NCI-H128 (cell line): ENCODE measurements around the gene PLA2G3.
"Not testable (repeated sequence)": the region's sequence is repeated elsewhere in the genome, so short reads cannot be mapped to it uniquely, and the experiment has no call there.

ENCODE experiments used
- DNase-seq: peaks from one replicate; lab custom pipeline; 2025; ENCODE audit not compliant: unreplicated experiment; lab: John Stamatoyannopoulos, UW

PLA2G3 gene

GRCh38 chr22:31100762-31101525 lies 39.4 kb downstream of the PLA2G3 start:
- no peak for DNase-seq

- no peak for DNase-seq
These were observed 40.2 kb downstream of the PLA2G3 start for GRCh38 chr22:31099841-31100761.

GRCh38 chr22:31099386-31099785 lies 40.9 kb downstream of the PLA2G3 start:
- DNase-seq = no peak

- no peak for DNase-seq
These were observed 41.6 kb downstream of the PLA2G3 start for GRCh38 chr22:31098632-31099110.

GRCh38 chr22:31097941-31098631 lies 42.2 kb downstream of the PLA2G3 start:
- DNase-seq = no peak

- DNase-seq = not testable (repeated sequence)
These were observed 42.8 kb downstream of the PLA2G3 start for GRCh38 chr22:31097539-31097938.

GRCh38 chr22:31096657-31097279 lies 43.5 kb downstream of the PLA2G3 start:
- DNase-seq = no peak

GRCh38 chr22:31095637-31096249 lies 44.6 kb downstream of the PLA2G3 start:
- DNase-seq = no peak

- DNase-seq = no peak
These were observed 45.6 kb downstream of the PLA2G3 start for GRCh38 chr22:31094741-31095140.

- no peak for DNase-seq
These were observed 46.2 kb downstream of the PLA2G3 start for GRCh38 chr22:31094021-31094551.

- DNase-seq = no peak
These were observed 47.0 kb downstream of the PLA2G3 start for GRCh38 chr22:31093086-31093850.

- no peak for DNase-seq
These were observed 48.1 kb downstream of the PLA2G3 start for GRCh38 chr22:31092161-31092560.

GRCh38 chr22:31091106-31091975 lies 49.0 kb downstream of the PLA2G3 start:
- DNase-seq = no peak

- DNase-seq = no peak
These were observed 49.9 kb downstream of the PLA2G3 start for GRCh38 chr22:31090217-31091085.

- no peak for DNase-seq
These were observed 50.9 kb downstream of the PLA2G3 start for GRCh38 chr22:31089160-31090100.

GRCh38 chr22:31088233-31088986 lies 51.9 kb downstream of the PLA2G3 start:
- DNase-seq = no peak
